Islet precursor cell (in vitro differentiated cells): Measurements from ENCODE around the gene ZFP62.

ENCODE experiments used
- DNase-seq: peaks from one replicate; pipeline ENCODE4 v3.0.0-alpha.2; 2018

The ZFP62 gene

DNA sequence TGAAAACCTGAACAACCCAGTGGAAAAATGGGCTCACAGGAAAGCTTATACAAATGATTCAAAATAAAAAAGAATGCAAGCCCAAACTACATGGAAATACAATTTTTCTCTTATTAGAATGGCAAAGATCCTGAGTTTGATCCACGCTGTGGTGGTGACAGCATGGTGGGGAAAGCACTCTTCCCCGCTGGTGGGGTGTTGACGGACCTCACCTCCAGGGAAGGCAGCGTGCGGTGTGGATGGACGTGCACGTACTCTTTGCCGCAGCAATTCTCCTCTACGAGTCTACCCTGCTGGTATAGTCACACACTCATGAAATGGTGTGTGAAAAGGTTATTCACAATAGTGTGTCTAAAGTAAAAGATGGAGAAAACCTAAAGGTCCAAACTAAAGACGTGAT lies 5.9 kb upstream of the ZFP62 start:
- no peak for DNase-seq

GRCh38 chr5:180865981-180866695 lies 5.1 kb upstream of the ZFP62 start:
- no peak for DNase-seq

DNA sequence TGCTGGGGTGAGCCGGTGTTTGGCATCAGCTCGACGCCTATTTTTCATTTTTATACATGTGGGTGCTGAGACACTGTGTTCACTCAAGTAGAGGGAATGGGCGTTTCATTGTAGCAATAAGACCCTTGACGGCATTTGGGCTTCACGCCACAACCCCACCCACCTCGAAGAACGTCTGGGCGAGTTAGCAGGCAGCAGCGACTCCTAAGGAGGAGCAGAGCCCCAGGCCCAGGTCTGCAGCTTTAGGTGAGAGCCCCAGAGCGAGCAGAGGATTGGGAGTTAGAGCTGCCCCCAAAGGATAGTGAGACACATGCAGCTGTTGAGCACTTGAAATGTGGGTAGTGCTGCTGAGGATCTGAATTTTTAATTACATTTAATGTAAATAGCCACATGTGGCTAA lies 1.6 kb upstream of the ZFP62 start:
- DNase-seq, result no peak

GRCh38 chr5:180860273-180860886 lies 696 bp downstream of the ZFP62 start:
- peak; percentile 62 for DNase-seq

- no peak for DNase-seq
Observed at GRCh38 chr5:180858586-180858985, 2.5 kb downstream of the ZFP62 start.

GRCh38 chr5:180853848-180854176 lies 7.3 kb downstream of the ZFP62 start:
- DNase-seq, result no peak

- no peak for DNase-seq
Observed at GRCh38 chr5:180853121-180853847, 7.8 kb downstream of the ZFP62 start.

GRCh38 chr5:180852495-180852894 lies 8.6 kb downstream of the ZFP62 start:
- no peak for DNase-seq

DNA sequence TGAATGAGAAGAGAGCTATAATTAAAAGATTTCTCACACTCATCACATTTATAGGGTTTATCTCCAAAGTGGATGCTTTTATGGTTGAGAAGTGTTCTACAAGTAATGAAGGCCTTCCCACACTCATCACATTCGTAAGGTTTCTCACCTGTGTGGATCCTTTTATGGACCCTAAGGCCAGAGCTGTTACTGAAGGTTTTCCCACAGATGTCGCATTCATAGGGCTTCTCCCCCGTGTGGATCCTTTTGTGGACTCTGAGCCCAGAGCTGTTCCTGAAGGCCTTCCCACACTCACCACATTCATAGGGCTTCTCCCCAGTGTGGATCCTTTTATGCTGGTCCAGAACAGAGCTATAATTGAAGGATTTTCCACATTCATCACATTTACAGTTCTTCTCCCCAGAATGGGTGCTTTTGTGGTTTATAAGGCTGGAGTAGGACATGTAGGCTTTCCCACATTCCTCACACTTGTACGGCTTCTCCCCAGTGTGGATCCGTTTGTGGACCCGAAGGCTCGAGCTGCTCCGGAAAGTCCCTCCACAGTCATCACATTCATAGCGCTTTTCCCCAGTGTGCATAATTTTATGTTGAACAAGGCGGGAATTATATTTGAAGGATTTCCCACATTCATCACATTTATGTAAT lies 10.5 kb downstream of the ZFP62 start:
- no peak for DNase-seq

DNA sequence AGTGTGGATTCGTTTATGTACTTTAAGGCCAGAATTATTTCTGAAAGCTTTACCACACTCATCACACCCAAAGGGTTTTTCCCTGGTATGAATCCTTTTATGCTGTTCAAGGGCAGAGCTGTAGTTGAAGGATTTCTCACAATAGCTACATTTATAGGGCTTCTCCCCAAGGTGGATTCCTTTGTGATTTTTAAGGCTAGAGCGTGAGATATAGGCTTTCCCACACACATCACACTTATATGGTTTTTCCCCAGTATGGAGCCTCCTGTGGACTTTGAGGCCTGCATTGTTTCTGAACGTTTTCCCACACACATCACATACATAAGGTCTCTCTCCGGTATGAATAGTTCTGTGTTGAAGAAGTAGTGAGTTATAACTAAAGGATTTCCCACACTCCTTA lies 11.2 kb downstream of the ZFP62 start:
- no peak for DNase-seq

DNA sequence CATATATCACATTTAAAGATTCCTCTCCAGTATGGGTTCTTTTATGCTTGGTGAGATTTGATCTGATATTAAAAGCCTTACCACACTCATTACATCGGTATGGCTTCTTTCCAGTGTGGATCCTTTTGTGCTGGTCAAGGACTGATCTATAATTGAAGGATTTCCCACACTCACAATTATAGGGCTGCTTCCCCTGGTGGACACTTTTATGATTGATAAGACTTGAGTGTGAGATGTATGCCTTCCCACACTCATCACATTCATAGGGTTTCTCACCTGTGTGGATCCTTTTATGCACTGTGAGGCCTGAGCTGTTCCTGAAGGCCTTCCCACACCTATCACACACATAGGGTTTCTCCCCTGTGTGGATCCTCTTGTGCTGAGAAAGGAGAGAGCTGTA lies 12.2 kb downstream of the ZFP62 start:
- no peak for DNase-seq

DNA sequence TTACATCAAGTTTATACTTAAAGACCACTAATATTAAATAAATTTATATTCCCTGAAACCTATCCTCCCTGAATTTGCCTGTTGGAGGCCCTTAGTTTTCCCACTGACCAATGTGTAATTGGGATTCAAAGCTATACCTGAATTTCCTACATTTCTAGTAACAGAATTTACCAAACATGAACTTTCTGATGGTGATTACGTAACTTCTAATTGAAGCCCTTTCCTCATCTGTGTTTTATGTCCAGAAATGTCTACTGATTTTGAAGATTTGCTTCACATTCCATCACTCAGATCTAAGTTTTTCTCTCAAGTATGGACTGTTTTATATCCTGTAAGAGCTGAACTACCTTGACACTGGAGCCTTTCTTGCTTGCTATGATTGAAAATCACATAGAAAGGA lies 12.8 kb downstream of the ZFP62 start:
- no peak for DNase-seq

DNA sequence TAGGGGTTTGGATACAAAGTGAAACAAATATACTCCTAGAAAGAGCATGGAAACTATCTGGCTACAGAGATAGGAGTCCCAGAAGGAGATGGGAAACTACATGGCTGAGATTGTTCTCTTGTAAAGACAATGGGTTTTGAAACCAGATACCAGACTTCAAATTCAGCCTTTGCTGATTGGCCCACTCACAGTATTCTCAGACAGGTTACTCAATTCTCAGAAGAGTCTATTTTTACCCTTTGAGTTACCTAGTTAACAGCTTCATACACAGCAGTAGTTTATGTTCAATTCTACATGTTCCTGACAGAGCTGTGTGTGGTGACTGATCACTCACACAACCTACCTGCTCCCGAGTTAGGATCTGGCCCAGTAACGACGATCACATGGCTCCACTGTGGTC lies 14.1 kb downstream of the ZFP62 start:
- no peak for DNase-seq

DNA sequence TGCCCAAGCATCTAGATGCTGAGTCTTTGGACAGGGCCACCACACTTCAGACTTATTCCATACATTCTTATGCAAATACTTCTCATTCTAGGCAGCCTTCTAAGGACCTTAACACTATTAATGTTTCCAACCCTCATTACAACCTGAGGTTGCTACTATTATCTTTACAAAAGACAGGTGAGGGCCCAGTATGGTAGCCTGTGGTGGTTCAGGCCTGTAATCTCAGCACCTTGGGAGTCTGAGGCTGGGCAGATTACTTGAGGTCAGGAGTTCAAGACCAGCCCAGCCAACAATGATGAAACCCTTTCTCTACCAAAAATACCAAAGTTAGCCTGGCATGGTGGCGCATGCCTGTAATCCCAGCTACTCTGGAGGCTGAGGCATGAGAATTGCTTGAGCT lies 16.2 kb downstream of the ZFP62 start:
- DNase-seq, result no peak

- no peak for DNase-seq
Observed at GRCh38 chr5:180844432-180844831, 16.6 kb downstream of the ZFP62 start.

DNA sequence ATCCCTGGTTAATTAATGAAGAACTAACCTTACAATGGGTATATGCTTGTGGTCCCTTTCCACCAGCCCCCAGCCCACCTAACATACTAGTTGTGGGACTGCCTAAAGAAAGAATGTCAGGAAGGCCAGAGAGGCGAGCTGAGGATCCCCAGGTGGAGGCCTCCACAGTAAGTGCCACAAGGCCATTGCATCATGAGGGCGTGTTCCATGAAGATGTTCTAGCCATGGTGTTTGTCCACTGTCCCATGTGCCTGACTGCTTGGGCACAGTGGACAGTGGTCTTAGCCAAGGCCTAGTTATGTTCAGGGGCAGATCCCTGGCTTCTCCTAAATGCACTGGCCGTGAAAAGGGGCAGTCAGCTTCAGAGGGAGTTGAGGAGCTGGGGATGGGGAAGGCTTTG lies 21.1 kb downstream of the ZFP62 start:
- DNase-seq, result no peak

GRCh38 chr5:180839227-180839626 lies 21.8 kb downstream of the ZFP62 start:
- no peak for DNase-seq

GRCh38 chr5:180837478-180837877 lies 23.6 kb downstream of the ZFP62 start:
- DNase-seq, result no peak

DNA sequence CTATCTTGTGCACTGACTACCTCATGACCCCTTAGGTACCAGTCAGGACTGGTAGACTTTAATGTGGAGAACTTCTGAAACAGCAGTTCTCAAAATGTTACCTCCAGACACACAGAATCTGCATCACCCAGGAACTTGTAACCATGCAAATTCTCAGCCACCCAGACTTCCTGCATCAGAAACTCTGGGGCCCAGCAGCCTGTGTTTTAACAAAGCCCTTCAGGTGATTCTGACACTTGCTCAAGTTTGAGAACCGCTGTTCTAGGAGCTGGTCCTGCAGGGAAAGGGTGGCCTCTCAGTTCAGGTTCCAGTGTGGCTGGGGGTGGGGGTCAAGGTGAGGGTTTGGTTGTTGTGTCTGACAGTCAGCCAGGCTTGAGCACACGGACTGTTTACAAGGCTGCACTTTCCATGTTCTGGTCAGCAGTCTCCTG lies 28.4 kb downstream of the ZFP62 start:
- no peak for DNase-seq

DNA sequence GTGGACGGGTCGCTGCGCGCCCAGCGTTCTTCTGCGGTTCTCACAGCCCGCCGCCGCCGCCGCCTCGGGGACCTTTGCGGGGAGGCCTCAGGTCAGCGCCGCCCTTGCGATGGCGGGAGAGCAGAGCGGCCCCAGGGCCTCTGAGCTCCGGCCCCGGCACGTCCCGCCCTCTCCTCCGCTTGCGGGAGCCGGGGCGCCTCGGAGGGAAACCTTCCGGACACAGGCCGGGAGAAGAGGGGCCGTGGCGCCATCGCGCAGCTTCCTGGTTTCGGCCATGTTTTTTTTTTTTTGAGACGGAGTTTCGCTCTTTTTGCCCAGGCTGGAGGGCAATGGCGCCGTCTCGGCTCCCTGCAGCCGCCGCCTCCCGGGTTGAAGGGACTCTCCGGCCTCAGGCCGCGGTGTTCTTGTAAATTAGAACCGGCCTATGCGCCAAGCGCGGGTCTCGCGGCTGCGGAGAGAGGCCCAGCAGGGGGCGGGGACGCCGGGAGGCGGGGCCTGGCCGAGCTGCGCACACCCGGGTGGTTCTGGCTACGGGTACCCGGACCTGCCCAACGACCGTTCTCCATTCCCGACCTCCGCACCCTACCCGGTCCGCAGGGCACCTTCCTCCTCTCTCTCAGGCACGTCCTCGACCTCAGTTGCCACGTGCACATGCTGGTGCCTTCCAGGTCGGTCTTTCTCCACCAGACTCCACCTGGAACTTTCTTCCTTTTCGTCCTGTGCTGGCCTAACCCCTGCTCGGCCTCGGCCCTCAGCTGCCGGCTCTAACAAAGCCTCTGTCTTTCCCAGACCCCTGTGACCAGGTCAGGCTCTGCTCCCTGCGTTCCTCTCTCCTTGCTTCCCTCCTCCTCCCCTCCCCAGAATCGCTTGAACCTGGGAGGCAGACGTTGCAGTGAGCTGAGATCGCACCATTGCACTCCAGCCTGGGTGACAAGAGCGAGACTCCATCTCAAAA lies 29.7 kb downstream of the ZFP62 start:
- DNase-seq, result peak; percentile 84

- peak; percentile 75 for DNase-seq
Observed at GRCh38 chr5:180830253-180831138, 30.6 kb downstream of the ZFP62 start.

- DNase-seq, result no peak
Observed at GRCh38 chr5:180829726-180830125, 31.4 kb downstream of the ZFP62 start.
